C4-2B (cell line): ENCODE data around the gene POTEI.
"Not testable (repeated sequence)": the region's sequence is repeated elsewhere in the genome, so short reads cannot be mapped to it uniquely, and the experiment has no call there.

Source experiments
- ZFX ChIP-seq: fragments of 450-650 bp; IDR thresholded peaks from 2 replicates; pipeline ENCODE4 v1.6.1; 2017
- TF ChIP-seq, protein P1 (sequence below): fragments of 450-650 bp; conservative IDR thresholded peaks from 2 replicates; pipeline ENCODE4 v1.5.1; 2017; ENCODE audit warnings: mild to moderate bottlenecking

DNA sequence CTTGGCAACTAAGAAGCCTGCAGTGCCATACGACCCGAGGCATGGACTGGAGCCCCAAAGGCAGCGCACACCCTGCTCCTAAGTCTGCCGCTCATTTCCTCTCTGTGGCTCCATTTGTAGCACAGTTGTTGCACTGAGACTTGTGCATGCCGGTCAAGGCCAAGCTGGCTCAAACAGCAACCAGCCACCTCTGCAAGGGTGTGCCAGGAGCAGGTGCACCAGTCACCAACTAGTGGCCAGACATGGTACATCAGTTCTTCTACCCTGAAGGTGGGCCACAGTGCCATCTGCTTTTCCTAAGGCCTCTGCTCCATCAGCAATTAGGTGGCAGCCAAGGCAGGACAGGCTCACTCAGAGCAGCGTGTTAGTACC is 54.4 kb downstream of the POTEI start:
- TF ChIP-seq, protein P1, sequence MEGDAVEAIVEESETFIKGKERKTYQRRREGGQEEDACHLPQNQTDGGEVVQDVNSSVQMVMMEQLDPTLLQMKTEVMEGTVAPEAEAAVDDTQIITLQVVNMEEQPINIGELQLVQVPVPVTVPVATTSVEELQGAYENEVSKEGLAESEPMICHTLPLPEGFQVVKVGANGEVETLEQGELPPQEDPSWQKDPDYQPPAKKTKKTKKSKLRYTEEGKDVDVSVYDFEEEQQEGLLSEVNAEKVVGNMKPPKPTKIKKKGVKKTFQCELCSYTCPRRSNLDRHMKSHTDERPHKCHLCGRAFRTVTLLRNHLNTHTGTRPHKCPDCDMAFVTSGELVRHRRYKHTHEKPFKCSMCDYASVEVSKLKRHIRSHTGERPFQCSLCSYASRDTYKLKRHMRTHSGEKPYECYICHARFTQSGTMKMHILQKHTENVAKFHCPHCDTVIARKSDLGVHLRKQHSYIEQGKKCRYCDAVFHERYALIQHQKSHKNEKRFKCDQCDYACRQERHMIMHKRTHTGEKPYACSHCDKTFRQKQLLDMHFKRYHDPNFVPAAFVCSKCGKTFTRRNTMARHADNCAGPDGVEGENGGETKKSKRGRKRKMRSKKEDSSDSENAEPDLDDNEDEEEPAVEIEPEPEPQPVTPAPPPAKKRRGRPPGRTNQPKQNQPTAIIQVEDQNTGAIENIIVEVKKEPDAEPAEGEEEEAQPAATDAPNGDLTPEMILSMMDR, result not testable (repeated sequence)
- not testable (repeated sequence) for TF ChIP-seq ZFX
